Endodermal cell (in vitro differentiated cells): ENCODE measurements around the gene CCDC28B. TPM values are rescaled to one million over a fixed set of nuclear protein-coding genes. Genes with fewer than 3 reads are reported as not detected.

Experiments used
- DNase-seq: peaks from one replicate; pipeline ENCODE4 v3.0.0-alpha.2; 2017
- H3K27ac ChIP-seq: 2 replicates; pipeline ENCODE4 v1.5.1; 2013; ENCODE audit warnings: mild to moderate bottlenecking, low read depth, low read length, moderate library complexity
- H3K27me3 ChIP-seq: 2 replicates; pipeline ENCODE4 v1.6.1; 2013; ENCODE audit warnings: mild to moderate bottlenecking, low read length, moderate library complexity; ENCODE audit not compliant: insufficient read depth, control insufficient read depth, poor library complexity, severe bottlenecking
- H3K36me3 ChIP-seq: 2 replicates; pipeline ENCODE4 v1.7.0; 2013; ENCODE audit warnings: mild to moderate bottlenecking, low read length, moderate library complexity; ENCODE audit not compliant: control insufficient read depth, insufficient read depth
- H3K4me1 ChIP-seq: one replicate; pipeline ENCODE4 v1.7.0; 2013; ENCODE audit warnings: low read length; ENCODE audit not compliant: control insufficient read depth, insufficient read depth
- H3K4me3 ChIP-seq: 2 replicates; pipeline ENCODE4 v1.5.1; 2013; ENCODE audit warnings: mild to moderate bottlenecking, low read length, moderate library complexity
- H3K9ac ChIP-seq: 2 replicates; pipeline ENCODE4 v1.6.1; 2013; ENCODE audit warnings: mild to moderate bottlenecking, low read length, moderate library complexity; ENCODE audit not compliant: poor library complexity, severe bottlenecking; ENCODE audit errors: extremely low read depth
- H3K9me3 ChIP-seq: 2 replicates; pipeline ENCODE4 v1.6.1; 2013; ENCODE audit warnings: mild to moderate bottlenecking, low read length, moderate library complexity; ENCODE audit not compliant: control insufficient read depth
- H3K27ac Mint-ChIP-seq: 2 replicates; pipeline ENCODE4 v1.8.0; 2020; ENCODE audit warnings: mixed read lengths
- H3K27me3 Mint-ChIP-seq: 2 replicates; pipeline ENCODE4 v1.8.0; 2021; ENCODE audit warnings: mild to moderate bottlenecking, mixed read lengths; ENCODE audit not compliant: insufficient read depth
- H3K36me3 Mint-ChIP-seq: 2 replicates; pipeline ENCODE4 v1.8.0; 2020; ENCODE audit warnings: low read depth, mixed read lengths
- H3K4me1 Mint-ChIP-seq: 2 replicates; pipeline ENCODE4 v1.8.0; 2020; ENCODE audit warnings: mixed read lengths
- H3K4me3 Mint-ChIP-seq: 2 replicates; pipeline ENCODE4 v1.8.0; 2020; ENCODE audit warnings: mild to moderate bottlenecking, moderate library complexity, mixed read lengths
- H3K9me3 Mint-ChIP-seq: 2 replicates; pipeline ENCODE4 v1.8.0; 2020; ENCODE audit warnings: mild to moderate bottlenecking, mixed read lengths
- WGBS, 2 experiments: methylation state at CpG; one replicate each; pipeline versions ENCODE4 v1.1.5 to v1.1.7; 2013; ENCODE audit warnings: missing lambda C conversion rate in 2 of 2, mixed read lengths in 1 of 2; ENCODE audit not compliant: insufficient coverage in 1 of 2, insufficient read length in 1 of 2; 5-methylcytosine and 5-hydroxymethylcytosine counted together
- total RNA-seq, 2 donors: library from RNA; stranded (reverse); fragmentation: NEBNext Ultra II Directional in 1 of 2; extraction: Animal tissue kit (Norgen Biotek cat#: 25700) in 1 of 2; gene quantifications; 2 replicates in 1 of 2; 3 replicates in 1 of 2; pipeline ENCODE4 v1.2.1, GENCODE V29; 2021
- TF ChIP-seq, protein P1 (sequence below): fragments of 200-600 bp; sonication (generic); conservative IDR thresholded peaks from 2 replicates; pipeline ENCODE4 v1.5.0; 2021; ENCODE audit warnings: antibody characterized with exemption, mild to moderate bottlenecking

Gene CCDC28B
- total RNA-seq, 2 donors from 2014 or later = 9.2 to 11.1 TPM

DNA sequence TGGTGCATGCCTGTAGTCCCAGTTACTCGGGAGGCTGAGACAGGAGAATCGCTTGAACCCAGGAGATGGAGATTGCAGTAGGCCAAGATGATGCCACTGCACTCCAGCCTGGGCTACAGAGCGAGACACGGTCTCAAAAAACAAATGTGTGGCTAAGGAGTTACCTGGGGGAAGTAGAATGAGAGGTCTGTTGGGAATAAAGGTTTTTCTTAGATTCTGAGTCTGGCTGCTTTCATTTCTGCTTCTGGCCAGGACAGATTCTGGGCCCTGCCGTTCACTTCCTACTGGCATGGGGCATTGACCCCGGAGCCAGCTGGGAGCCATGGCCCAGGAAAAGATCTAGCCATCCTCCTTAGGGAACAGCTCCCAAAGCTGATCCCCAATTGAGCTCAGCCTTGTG, 8.1 kb downstream of the CCDC28B start:
- Mint-ChIP-seq H3K27me3 (peaks cover 8% of the 10 kb centered on the region), H3K4me3 (no peak overlapping the region), H3K27ac (no peak overlapping the region), H3K4me1 (peaks cover 5% of the 10 kb centered on the region), H3K36me3 (peaks cover 4% of the 10 kb centered on the region), H3K9me3 (no peaks in the 10 kb centered on the region)
- 83 to 95% methylated on average over 4 to 6 of the region's 6 CpGs for WGBS, 2 experiments
- no peak for DNase-seq
- Histone ChIP-seq H3K9me3 (no peaks in the 10 kb centered on the region), H3K27me3 (no peaks in the 10 kb centered on the region), H3K27ac (no peak overlapping the region), H3K4me3 (no peak overlapping the region), H3K9ac (no peak overlapping the region), H3K4me1 (no peaks in the 10 kb centered on the region), H3K36me3 (peaks cover 14% of the 10 kb centered on the region)
- TF ChIP-seq, protein P1, sequence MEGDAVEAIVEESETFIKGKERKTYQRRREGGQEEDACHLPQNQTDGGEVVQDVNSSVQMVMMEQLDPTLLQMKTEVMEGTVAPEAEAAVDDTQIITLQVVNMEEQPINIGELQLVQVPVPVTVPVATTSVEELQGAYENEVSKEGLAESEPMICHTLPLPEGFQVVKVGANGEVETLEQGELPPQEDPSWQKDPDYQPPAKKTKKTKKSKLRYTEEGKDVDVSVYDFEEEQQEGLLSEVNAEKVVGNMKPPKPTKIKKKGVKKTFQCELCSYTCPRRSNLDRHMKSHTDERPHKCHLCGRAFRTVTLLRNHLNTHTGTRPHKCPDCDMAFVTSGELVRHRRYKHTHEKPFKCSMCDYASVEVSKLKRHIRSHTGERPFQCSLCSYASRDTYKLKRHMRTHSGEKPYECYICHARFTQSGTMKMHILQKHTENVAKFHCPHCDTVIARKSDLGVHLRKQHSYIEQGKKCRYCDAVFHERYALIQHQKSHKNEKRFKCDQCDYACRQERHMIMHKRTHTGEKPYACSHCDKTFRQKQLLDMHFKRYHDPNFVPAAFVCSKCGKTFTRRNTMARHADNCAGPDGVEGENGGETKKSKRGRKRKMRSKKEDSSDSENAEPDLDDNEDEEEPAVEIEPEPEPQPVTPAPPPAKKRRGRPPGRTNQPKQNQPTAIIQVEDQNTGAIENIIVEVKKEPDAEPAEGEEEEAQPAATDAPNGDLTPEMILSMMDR = no peak

DNA sequence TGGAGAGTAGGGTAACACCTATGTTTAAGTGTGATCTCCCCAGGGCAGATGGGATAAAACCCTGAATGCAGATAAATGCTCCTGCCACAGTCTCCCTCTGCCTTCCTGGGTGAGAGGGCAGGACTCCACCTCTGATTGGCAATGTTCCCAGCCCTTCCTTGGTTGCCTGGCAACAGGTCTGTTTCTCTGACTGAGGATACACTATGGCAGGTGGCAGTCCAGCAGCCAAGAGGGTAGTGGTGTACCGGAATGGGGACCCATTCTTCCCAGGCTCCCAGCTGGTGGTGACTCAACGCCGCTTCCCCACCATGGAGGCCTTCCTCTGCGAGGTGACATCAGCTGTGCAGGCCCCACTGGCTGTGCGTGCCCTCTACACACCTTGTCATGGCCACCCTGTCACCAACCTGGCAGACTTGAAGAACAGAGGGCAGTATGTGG, 8.5 kb downstream of the CCDC28B start, which contains the start of gene DCDC2B:
DCDC2B (plus strand) TSS at position 199 of the 438 bp plus-strand sequence; CDS start at position 204, 5 bp downstream.
- no peaks in the 10 kb centered on the region for H3K9me3 Mint-ChIP-seq
- TF ChIP-seq, protein P1 = no peak
- Histone ChIP-seq H3K9me3 (no peaks in the 10 kb centered on the region), H3K4me1 (no peaks in the 10 kb centered on the region), H3K36me3 (peaks cover 14% of the 10 kb centered on the region), H3K27ac (no peak within 1 kb of the TSS), H3K27me3 (no peaks in the 10 kb centered on the region), H3K4me3 (no peak within 1 kb of the TSS), H3K9ac (no peak within 1 kb of the TSS)
- DNase-seq = no peak
- peaks cover 7% of the 10 kb centered on the region for H3K27me3 Mint-ChIP-seq
- H3K27ac Mint-ChIP-seq = no peak within 1 kb of the TSS
- WGBS, 2 experiments = 91 to 100% methylated on average over 1 to 5 of the region's 5 CpGs
- peaks cover 5% of the 10 kb centered on the region for H3K4me1 Mint-ChIP-seq
- H3K4me3 Mint-ChIP-seq = no peak within 1 kb of the TSS
- H3K36me3 Mint-ChIP-seq = peaks cover 4% of the 10 kb centered on the region

DNA sequence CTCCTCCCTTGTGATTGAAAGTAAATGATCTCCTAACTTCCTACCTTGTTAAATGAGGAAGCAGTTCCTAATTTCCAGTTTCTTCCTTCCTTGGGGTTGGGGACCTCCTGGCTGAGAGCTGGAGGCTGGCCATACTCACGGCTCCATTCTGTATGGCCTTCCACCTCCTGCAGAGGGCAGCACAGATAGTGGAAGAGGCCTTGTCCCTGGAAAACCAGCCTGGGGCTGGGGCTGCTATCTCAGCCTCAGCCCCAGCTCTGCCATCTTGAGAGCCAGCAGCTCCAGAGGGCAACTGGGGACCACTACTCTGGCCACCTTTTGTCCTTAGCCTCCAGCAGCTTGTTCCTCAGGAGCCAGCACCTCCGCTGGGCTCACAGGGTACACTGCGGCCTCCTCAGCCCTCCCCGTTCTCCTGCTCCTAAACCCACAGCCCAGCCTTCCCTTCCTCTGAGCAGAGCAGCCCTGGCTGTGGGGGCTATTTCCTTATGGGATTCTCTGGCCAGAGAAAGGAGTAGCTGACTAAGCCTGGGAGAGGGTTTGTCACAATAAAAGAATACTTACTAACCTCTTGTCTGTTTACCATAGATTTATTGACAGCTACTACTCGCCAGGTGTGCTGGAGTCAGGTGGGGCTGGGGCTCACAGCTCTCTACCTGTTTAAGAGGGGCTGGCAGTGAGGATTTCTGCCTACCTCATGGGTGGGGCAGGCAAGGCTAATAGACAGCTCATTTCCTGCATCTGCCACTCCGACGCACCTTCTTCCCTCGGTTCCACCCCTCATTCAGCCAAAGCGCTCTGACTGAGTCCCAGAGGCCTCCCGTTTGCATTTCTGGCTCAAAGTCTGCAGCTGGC, 15.5 kb downstream of the CCDC28B start:
- H3K4me3 Mint-ChIP-seq = no peak overlapping the region
- no peaks in the 10 kb centered on the region for H3K27me3 ChIP-seq
- no peak overlapping the region for H3K9ac ChIP-seq
- peak; percentile 90 for DNase-seq
- H3K4me3 ChIP-seq = no peak overlapping the region
- H3K9me3 Mint-ChIP-seq = no peaks in the 10 kb centered on the region
- TF ChIP-seq, protein P1 = peak; percentile 87
- WGBS, 2 experiments = 87 to 96% methylated on average over 5 to 10 of the region's 10 CpGs
- no peaks in the 10 kb centered on the region for H3K9me3 ChIP-seq
- no peak overlapping the region for H3K27ac Mint-ChIP-seq
- no peaks in the 10 kb centered on the region for H3K4me1 ChIP-seq
- no peaks in the 10 kb centered on the region for H3K4me1 Mint-ChIP-seq
- H3K27me3 Mint-ChIP-seq = no peaks in the 10 kb centered on the region
- H3K36me3 Mint-ChIP-seq = peaks cover 33% of the 10 kb centered on the region
- H3K36me3 ChIP-seq = peaks cover 43% of the 10 kb centered on the region
- no peak overlapping the region for H3K27ac ChIP-seq
